Activated CD4-positive, alpha-beta memory T cell treated with anti-CD3 and anti-CD28 coated beads, Interleukin-2, amount 10 ng/mL, durations not matched to agents 7 days and 5 days (primary cell): ENCODE results near the gene ADAMTS14. TPM values are rescaled to one million over a fixed set of nuclear protein-coding genes. Genes with fewer than 3 reads are reported as not detected.
"Not testable (repeated sequence)": the region's sequence is repeated elsewhere in the genome, so short reads cannot be mapped to it uniquely, and the experiment has no call there.

ENCODE experiments used
- CTCF ChIA-PET: fragments of 350-600 bp; sonication (Branson Sonifier 250); formaldehyde crosslinking; loops from one replicate; lab custom pipeline; 2021; ENCODE audit warnings: antibody characterized with exemption, inconsistent platforms; lab: Charles Lee
- POLR2A ChIA-PET: fragments of 350-600 bp; sonication (Branson Sonifier 250); formaldehyde crosslinking; loops from one replicate; lab custom pipeline; 2021; ENCODE audit warnings: antibody characterized with exemption; lab: Charles Lee
- DNase-seq: peaks from one replicate; pipeline ENCODE4 v3.0.0-alpha.2; 2020
- H3K27ac Mint-ChIP-seq: one replicate; pipeline ENCODE4 v1.8.0; 2021; ENCODE audit warnings: mild to moderate bottlenecking, mixed read lengths
- H3K27me3 Mint-ChIP-seq: one replicate; pipeline ENCODE4 v1.8.0; 2021; ENCODE audit warnings: mixed read lengths
- H3K36me3 Mint-ChIP-seq: one replicate; pipeline ENCODE4 v1.8.0; 2021; ENCODE audit warnings: low read depth, mixed read lengths
- H3K4me1 Mint-ChIP-seq: one replicate; pipeline ENCODE4 v1.8.0; 2021; ENCODE audit warnings: mixed read lengths
- H3K4me3 Mint-ChIP-seq: one replicate; pipeline ENCODE4 v1.8.0; 2021; ENCODE audit warnings: mild to moderate bottlenecking, mixed read lengths
- H3K9me3 Mint-ChIP-seq: one replicate; pipeline ENCODE4 v1.8.0; 2021; ENCODE audit warnings: mixed read lengths
- total RNA-seq, 2 experiments: library from RNA; stranded (reverse); gene quantifications; one replicate each; pipeline ENCODE4 v1.2.3, GENCODE V29; 2021

ADAMTS14 gene
- total RNA-seq, 2 experiments from 2014 or later, result not detected

DNA sequence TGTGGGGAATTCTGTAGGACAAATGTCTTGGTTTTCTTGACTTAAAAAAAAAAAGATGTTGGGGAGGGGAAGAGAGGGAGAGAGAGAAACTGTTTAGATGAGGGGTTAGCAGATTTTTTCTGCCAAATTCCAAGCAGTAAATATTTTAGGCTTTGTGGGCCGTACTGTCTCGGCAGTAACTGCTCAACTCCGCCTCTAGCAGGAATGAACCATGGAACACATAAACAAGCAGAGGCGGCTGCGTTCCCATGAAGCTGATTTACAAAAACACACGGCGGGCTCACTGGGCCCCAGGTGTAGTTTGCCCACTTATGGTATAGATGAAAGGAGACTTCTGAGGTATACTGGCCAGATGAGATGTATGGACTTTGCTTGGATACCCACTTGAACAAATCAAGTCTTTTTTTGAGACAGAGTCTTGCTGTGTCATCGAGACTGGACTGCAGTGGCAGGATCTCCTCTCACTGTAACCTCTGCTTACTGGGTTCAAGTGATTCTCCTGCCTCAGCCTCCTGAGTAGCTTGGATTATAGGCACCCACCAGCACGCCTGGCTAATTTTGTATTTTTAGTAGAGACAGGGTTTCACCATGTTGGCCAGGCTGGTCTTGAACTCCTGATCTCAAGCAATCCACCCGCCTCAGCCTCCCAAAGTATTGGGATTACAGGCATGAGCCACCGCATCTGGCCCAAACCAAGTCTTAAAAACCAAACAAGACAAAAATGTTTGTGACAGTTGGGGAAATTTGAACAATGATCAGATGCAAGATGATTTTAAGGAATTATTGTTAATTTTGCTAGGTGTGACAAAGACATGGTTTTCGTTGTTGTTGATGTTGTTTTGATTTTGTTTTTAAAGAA is 9.7 kb upstream of the ADAMTS14 start:
- Mint-ChIP-seq H3K4me1 (peaks cover 7% of the 10 kb centered on the region), H3K27ac (no peak overlapping the region), H3K9me3 (no peaks in the 10 kb centered on the region), H3K4me3 (no peak overlapping the region), H3K36me3 (no peaks in the 10 kb centered on the region), H3K27me3 (peaks cover 23% of the 10 kb centered on the region)
- DNase-seq, result no peak
- CTCF ChIA-PET, result no interaction called here
- POLR2A ChIA-PET, result no interaction called here

DNA sequence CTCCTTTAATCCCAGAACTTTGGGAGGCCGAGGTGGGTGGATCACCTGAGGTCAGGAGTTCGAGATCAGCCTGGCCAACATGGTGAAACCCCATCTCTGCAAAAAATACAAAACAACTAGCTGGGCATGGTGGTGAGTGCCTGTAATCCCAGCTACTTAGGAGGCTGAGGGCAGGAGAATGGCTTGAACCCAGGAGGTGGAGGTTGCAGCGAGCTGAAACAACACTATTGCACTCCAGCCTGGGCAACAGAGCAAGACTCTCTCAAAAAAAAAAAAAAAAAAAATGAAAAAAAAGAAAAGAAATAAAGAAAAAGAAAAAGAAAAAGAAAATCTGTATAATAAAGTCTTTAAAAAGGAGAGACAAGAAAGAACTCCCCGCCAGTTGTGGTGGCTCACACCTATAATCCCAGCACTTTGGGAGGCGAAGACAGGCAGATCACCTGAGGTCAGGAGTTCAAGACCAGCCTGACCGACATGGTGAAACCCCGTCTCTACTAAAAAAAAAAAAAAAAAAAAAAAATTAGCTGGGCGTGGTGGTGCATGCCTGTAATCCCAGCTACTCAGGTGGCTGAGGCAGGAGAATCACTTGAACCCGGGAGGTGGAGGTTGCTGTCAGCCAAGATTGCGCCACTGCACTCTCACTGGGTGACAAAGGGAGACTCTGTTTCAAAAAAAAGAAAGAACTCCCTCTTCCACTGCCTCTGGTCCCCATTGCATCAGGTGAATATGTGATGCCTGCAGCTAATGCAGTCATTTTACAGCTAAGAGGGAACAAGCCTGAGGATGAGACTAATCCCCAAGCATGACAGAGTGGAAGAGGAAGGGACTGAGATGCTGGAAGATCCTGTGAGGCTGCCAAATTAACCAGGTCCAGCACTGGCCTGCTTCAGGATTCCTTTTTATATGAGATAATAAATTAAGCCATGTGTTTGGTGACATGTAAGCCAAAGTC is 8.6 kb upstream of the ADAMTS14 start:
- H3K4me1 Mint-ChIP-seq, H3K9me3 Mint-ChIP-seq, H3K4me3 Mint-ChIP-seq, H3K36me3 Mint-ChIP-seq, CTCF ChIA-PET, H3K27ac Mint-ChIP-seq, POLR2A ChIA-PET, DNase-seq: not testable (repeated sequence)
- H3K27me3 Mint-ChIP-seq, result peaks cover 23% of the 10 kb centered on the region

DNA sequence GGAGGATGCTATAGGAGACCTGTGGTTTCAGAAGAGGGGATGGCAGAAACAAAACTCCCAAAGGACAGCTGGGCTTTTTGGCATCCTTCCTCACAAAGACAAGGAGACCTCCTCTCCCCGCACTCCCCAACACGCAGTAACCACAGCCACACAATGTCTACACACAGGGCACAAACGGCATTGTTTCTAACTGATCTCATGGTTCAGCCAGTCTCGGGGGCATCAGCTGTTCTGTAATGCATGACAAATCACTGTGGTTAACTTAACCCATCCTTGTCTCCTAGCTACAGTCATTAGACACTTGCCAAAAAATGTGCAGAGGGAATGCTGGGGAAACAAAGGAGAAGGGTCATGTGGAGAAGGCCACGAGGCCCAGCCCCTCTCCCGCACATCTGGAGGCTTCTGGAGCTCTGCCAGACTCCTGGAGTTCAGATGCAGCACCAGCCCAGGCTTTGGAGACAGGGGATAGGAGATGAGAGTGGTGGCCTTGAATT is 7.6 kb upstream of the ADAMTS14 start:
- DNase-seq, result no peak
- ChIA-PET POLR2A (no interaction called here), CTCF (no interaction called here)
- Mint-ChIP-seq H3K36me3 (no peaks in the 10 kb centered on the region), H3K27me3 (peaks cover 15% of the 10 kb centered on the region), H3K4me1 (peaks cover 7% of the 10 kb centered on the region), H3K9me3 (no peaks in the 10 kb centered on the region), H3K27ac (no peak overlapping the region), H3K4me3 (no peak overlapping the region)

DNA sequence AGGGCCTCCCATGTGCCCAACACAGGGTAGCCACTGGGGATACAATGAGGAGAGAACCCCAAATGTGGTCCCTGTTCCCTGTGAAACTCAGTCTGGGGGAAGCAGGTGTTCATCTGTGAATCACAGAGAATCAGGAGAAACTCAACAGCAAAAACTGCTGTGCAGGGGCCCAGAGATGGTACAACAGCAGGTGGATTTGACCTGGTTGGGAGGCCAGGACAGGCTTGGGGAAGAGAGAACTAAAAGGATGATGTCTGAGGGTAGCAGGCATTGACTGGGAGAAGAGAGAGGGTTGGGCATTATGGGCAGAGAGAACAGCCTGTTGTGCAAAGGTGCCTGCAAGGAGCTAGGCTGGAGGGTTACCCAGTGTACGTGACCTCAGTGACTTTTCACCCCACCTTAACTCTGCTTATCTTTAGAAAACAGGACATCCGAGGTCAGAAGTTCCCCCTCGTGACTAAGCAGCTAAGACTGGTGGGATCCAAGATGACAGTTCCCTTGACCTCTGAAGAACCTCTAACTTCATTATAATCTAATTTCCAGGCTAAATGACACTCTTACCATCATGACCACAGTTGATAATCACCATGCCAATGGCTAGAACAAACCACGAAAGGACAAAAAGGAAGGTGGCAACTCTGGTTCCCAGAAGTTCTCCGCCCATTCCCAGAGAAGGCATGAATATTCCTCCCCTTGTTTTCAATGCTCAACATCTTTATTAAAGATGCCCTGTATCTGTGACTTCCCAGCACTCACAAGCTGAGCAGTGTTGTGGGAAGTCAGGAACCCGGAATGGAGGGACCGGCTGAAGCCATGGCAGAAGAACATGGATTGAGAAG is 5.1 kb upstream of the ADAMTS14 start:
- CTCF ChIA-PET, result no interaction called here
- POLR2A ChIA-PET, result no interaction called here
- H3K36me3 Mint-ChIP-seq, result no peaks in the 10 kb centered on the region
- DNase-seq, result no peak
- H3K27me3 Mint-ChIP-seq, result peaks cover 20% of the 10 kb centered on the region
- H3K9me3 Mint-ChIP-seq, result no peaks in the 10 kb centered on the region
- H3K27ac Mint-ChIP-seq, result no peak overlapping the region
- H3K4me3 Mint-ChIP-seq, result no peak overlapping the region
- H3K4me1 Mint-ChIP-seq, result peaks cover 11% of the 10 kb centered on the region

DNA sequence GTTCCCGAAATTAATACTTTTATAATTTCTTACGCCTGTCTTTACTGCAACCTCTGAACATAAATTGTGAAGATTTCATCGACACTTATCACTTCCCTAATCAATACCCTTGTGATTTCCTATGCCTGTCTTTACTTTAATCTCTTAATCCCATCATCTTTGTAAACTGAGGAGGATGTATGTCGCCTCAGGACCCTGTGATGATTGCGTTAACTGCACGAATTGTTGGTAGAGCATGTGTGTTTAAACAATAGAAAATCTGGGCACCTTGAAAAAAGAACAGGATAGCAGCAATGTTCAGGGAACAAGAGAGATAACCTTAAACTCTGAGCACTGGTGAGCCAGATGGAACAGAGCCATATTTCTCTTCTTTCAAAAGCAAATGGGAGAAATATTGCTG is 4.5 kb upstream of the ADAMTS14 start:
- H3K9me3 Mint-ChIP-seq, DNase-seq, H3K4me3 Mint-ChIP-seq, H3K27ac Mint-ChIP-seq, CTCF ChIA-PET, H3K36me3 Mint-ChIP-seq, POLR2A ChIA-PET: not testable (repeated sequence)
- Mint-ChIP-seq H3K27me3 (peaks cover 20% of the 10 kb centered on the region), H3K4me1 (peaks cover 11% of the 10 kb centered on the region)

DNA sequence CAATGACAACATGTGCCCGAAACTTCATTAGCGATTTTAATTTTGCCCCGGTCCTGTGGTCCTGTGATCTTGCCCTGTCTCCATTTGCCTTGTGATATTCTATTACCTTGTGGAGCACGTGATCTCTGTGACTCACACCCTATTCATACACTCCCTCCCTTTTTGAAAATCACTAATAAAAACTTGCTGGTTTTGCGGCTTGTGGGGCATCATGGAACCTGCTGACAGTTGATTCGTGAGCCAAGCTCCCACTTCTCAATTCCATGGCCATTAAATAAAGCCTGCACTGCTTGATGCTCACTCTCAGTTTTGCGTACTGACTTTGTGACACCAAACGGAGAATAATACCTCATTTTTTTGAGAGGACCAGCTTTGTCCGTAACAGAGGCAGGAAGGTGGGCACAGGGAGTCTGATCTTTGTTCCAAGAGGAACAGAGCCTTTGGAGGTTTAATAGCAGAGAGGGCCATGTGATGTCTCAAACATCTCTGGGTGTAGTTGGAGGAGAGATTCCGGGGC is 3.8 kb upstream of the ADAMTS14 start:
- no peak for DNase-seq
- no peaks in the 10 kb centered on the region for H3K9me3 Mint-ChIP-seq
- peaks cover 16% of the 10 kb centered on the region for H3K4me1 Mint-ChIP-seq
- ChIA-PET POLR2A (no interaction called here), CTCF (no interaction called here)
- peaks cover 24% of the 10 kb centered on the region for H3K27me3 Mint-ChIP-seq
- no peaks in the 10 kb centered on the region for H3K36me3 Mint-ChIP-seq
- H3K27ac Mint-ChIP-seq, result no peak overlapping the region
- H3K4me3 Mint-ChIP-seq, result no peak overlapping the region

DNA sequence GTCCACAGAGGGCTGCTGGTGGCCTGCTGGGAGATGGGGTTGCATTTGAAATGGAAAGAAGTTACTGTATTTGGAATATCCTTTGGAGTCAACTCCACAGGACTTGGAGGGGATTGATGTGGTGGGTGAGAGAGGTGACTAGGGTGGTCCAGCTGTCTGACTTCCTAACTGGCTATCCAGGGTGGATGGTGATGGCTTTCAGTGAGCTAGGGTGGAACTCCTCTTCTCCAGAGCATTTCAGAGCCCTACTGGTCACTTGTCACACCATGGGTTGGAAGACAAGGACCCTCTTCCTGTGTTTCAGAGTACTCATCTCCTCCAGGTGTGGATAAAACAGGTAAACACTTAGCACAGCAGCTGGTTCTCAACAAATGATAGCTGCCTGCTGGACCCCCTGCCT is 3.3 kb upstream of the ADAMTS14 start:
- Mint-ChIP-seq H3K27ac (no peak overlapping the region), H3K27me3 (peaks cover 26% of the 10 kb centered on the region), H3K36me3 (no peaks in the 10 kb centered on the region), H3K4me3 (no peak overlapping the region), H3K9me3 (no peaks in the 10 kb centered on the region), H3K4me1 (peaks cover 16% of the 10 kb centered on the region)
- POLR2A ChIA-PET, result no interaction called here
- CTCF ChIA-PET, result no interaction called here
- no peak for DNase-seq

DNA sequence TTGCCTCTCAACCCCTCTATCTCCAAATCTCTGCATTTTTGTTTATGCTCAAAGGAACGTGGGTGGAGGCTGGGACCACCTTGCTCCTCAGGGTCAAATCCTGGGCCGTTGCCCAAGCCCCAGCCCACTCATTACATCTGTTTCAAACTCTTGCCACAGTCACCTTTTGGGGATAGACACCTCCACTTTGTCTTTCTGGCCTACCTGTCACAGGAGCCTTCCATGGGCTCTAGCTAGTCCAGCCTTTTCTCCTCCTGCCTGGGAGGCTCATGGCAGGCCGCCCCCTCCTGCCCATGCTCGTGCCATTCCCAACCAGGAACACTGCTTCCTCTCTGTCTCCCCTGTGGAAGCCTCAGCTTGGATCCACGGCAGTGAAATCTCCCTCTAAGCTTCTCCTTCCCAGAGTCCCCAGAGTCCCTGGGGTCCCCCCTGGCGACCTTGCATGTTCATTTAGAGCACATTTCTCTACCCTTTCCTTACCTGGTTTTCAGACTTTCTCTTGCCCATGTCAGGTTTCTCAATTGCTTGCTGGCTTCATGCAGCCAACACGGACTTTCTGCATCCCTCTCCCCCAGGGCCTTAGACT is 2.5 kb upstream of the ADAMTS14 start:
- Mint-ChIP-seq H3K36me3 (no peaks in the 10 kb centered on the region), H3K27me3 (peaks cover 26% of the 10 kb centered on the region), H3K4me3 (no peak overlapping the region), H3K9me3 (no peaks in the 10 kb centered on the region), H3K4me1 (peaks cover 16% of the 10 kb centered on the region), H3K27ac (no peak overlapping the region)
- DNase-seq, result no peak
- POLR2A ChIA-PET, result no interaction called here
- CTCF ChIA-PET, result interaction anchor here (0.6 kb wide), 1 partner anchor 50 kb away, joined by 3 read pairs; no protein-coding TSS in a partner anchor

DNA sequence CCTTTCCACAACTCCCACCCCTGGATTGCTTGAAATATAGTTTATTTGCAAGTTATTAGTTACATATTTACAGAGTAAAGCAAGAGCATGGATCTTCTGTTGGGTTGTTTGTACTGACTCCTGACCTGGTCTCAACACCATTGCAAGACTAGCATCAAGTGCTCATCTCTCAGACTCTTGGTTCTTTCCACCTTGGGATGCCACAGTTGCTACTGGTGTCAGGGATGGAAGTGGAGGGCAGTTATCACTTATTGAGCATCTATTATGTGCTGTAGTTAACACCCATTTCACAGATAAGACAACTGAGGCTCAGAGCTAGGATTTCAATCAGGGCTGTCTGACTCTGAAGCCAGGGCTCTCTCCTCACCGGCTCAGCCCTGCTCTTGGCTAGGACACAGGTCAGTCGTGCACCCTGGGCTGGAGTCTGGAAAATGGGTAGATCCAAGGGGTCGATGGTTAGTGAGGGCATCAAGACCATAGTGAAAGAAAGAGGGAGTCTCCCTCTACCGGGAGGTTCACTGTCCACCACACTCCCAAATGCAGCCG is 614 bp upstream of the ADAMTS14 start:
- peak overlapping the region; percentile 30 for H3K4me3 Mint-ChIP-seq
- H3K36me3 Mint-ChIP-seq, result no peaks in the 10 kb centered on the region
- no peak for DNase-seq
- no peaks in the 10 kb centered on the region for H3K9me3 Mint-ChIP-seq
- H3K27ac Mint-ChIP-seq, result no peak overlapping the region
- peaks cover 16% of the 10 kb centered on the region for H3K4me1 Mint-ChIP-seq
- POLR2A ChIA-PET, result no interaction called here
- H3K27me3 Mint-ChIP-seq, result peaks cover 33% of the 10 kb centered on the region
- CTCF ChIA-PET, result no interaction called here

DNA sequence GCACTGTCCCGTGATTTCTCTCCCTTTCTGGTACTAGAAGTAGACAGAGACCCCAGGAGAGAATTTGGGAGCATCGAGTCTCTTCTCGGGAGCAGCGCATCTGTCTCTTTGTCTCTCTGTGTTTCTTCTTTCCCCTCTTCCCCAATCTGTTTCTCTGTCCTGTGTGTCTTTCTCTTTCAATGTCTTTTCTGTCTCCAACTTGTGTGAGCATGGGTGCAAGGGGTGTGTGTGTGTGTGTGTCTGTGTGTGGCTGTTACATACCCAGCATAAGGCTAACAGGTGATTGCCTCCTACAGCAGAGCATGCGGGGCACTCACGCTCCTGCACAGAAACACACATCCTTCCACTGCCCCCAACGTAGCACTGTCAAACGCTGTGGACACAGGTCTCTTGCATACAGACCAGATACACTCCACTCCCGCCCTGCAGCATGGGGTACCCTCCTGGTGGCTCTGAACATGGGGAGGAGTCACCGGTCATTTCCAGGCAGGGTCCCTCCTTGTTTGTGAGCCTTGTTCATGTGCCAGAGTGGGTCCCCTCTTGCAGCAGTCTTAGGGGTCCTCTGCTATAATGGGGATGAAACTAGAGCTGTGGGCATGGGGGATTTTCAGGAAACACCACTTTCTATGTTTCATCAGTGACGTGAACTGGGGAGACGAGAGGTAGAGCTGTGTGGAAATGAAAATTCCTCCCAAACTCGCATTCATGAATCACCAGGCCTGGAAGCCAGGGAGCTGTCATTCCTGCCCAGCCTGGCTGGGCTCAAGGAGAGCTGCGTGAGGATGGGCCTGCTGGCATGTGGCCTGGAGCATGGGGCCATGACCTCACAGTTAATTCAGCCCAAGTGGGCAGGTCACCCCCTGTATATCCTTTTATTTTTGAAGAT is 980 bp downstream of the ADAMTS14 start:
- ChIA-PET CTCF (no interaction called here), POLR2A (interaction anchor here (0.6 kb wide), 1 partner anchor 100 kb away, joined by 3 read pairs; no protein-coding TSS in a partner anchor)
- H3K4me3 Mint-ChIP-seq, result peak overlapping the region; percentile 23
- no peaks in the 10 kb centered on the region for H3K9me3 Mint-ChIP-seq
- no peak for DNase-seq
- H3K27me3 Mint-ChIP-seq, result peaks cover 30% of the 10 kb centered on the region
- no peak overlapping the region for H3K27ac Mint-ChIP-seq
- peaks cover 9% of the 10 kb centered on the region for H3K4me1 Mint-ChIP-seq
- H3K36me3 Mint-ChIP-seq, result no peaks in the 10 kb centered on the region

DNA sequence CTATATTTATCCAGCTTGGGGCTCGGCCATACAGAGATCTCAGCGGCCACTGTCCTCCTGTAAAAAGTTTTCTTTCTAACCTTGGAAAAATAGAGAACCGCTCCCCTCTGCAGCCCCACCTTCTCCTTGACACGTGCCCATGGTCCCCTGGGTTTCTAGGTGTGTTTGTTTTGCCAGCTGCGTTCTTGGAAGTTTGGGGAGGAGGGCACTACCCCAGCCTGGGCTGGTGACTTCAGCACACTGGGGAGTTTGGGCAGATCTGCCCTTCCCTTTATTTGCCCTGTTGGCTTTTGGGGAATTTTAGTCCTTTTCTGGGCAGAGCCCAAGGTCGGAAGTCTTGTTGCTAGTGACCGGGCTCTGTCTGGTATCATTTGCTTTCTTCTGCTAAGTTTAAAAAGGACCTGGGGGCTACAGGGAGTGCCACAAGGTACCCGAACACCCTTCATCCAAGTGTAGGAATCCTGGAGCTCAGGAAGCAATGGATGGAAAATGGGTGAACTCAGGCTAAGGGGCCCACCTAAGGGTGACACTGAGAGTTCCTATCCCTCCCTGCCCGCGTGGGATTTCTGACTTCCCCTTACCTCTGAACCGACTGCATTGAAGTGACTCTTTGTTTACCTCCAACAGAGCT is 1.7 kb downstream of the ADAMTS14 start:
- no peak for DNase-seq
- no peak overlapping the region for H3K4me3 Mint-ChIP-seq
- peaks cover 30% of the 10 kb centered on the region for H3K27me3 Mint-ChIP-seq
- peaks cover 9% of the 10 kb centered on the region for H3K4me1 Mint-ChIP-seq
- H3K36me3 Mint-ChIP-seq, result no peaks in the 10 kb centered on the region
- ChIA-PET CTCF (interaction anchor here (1.0 kb wide), 1 partner anchor 114 kb away, joined by 3 read pairs; no protein-coding TSS in a partner anchor), POLR2A (interaction anchor here (0.6 kb wide), 1 partner anchor 99 kb away, joined by 3 read pairs; no protein-coding TSS in a partner anchor)
- H3K27ac Mint-ChIP-seq, result no peak overlapping the region
- no peaks in the 10 kb centered on the region for H3K9me3 Mint-ChIP-seq
